HEK293 (cell line): ENCODE results near the gene CKLF.
"Not testable (repeated sequence)": the region's sequence is repeated elsewhere in the genome, so short reads cannot be mapped to it uniquely, and the experiment has no call there.

Experiments
- CTCF ChIA-PET: fragments of 350-600 bp; formaldehyde crosslinking; extraction: SDS; loops from one replicate; lab custom pipeline; 2021; ENCODE audit warnings: antibody characterized with exemption; lab: Yijun Ruan, JAX
- POLR2A ChIA-PET: fragments of 300-600 bp; formaldehyde crosslinking; extraction: SDS; loops from one replicate; lab custom pipeline; 2020; ENCODE audit warnings: antibody characterized with exemption, inconsistent platforms; lab: Yijun Ruan, JAX
- H3K27ac ChIP-seq: fragments of 200-500 bp; sonication (Bioruptor generic); 2 replicates; pipeline ENCODE4 v1.5.1; 2014; ENCODE audit warnings: low read depth, low read length, control low read depth, inconsistent platforms; ENCODE audit errors: extremely low read depth
- H3K36me3 ChIP-seq, 2 experiments: fragments of 200-500 bp in 1 of 2; sonication (Bioruptor generic) in 1 of 2; 1 replicate in 1 of 2; 2 replicates in 1 of 2; pipeline ENCODE4 v1.5.1; 2014 to 2017; ENCODE audit warnings: inconsistent platforms in 2 of 2, low read length in 2 of 2; ENCODE audit not compliant: control insufficient read depth in 2 of 2, insufficient read depth in 1 of 2
- H3K4me1 ChIP-seq: fragments of 200-500 bp; sonication (Bioruptor generic); 2 replicates; pipeline ENCODE4 v1.5.1; 2014; ENCODE audit warnings: mild to moderate bottlenecking, low read length, inconsistent platforms; ENCODE audit not compliant: control insufficient read depth, insufficient read depth
- H3K4me3 ChIP-seq: 2 replicates; pipeline ENCODE4 v1.5.1; 2011; ENCODE audit warnings: low read depth, mild to moderate bottlenecking, control low read depth, low read length, moderate library complexity
- H3K9me3 ChIP-seq: fragments of 200-500 bp; sonication (Bioruptor generic); 2 replicates; pipeline ENCODE4 v1.5.1; 2014; ENCODE audit warnings: low read depth, low read length, inconsistent platforms; ENCODE audit not compliant: control insufficient read depth, insufficient read depth
- KLF1 ChIP-seq: fragments of 450-650 bp; formaldehyde crosslinking; IDR thresholded peaks from 2 replicates; pipeline ENCODE4 v1.5.1; 2016; ENCODE audit warnings: missing biosample characterization, missing genetic modification characterization
- SCRT1 ChIP-seq: fragments of 450-650 bp; formaldehyde crosslinking; IDR thresholded peaks from 2 replicates; pipeline ENCODE4 v1.5.1; 2016; ENCODE audit warnings: missing biosample characterization, missing genetic modification characterization, borderline replicate concordance
- SCRT2 ChIP-seq: fragments of 450-650 bp; formaldehyde crosslinking; IDR thresholded peaks from 2 replicates; pipeline ENCODE4 v1.5.1; 2016; ENCODE audit warnings: missing biosample characterization, missing genetic modification characterization
- SP7 ChIP-seq: fragments of 450-650 bp; formaldehyde crosslinking; IDR thresholded peaks from 2 replicates; pipeline ENCODE4 v1.5.1; 2016; ENCODE audit warnings: missing biosample characterization, missing genetic modification characterization
- TCF7L2 ChIP-seq: IDR thresholded peaks from 2 replicates; pipeline ENCODE4 v1.6.1; 2011; ENCODE audit warnings: low read depth, mild to moderate bottlenecking, inconsistent platforms, low read length, moderate library complexity, borderline replicate concordance
- YY2 ChIP-seq: fragments of 450-650 bp; formaldehyde crosslinking; IDR thresholded peaks from 2 replicates; pipeline ENCODE4 v1.5.1; 2016; ENCODE audit warnings: missing biosample characterization, missing genetic modification characterization
- ZBTB20 ChIP-seq: fragments of 450-650 bp; formaldehyde crosslinking; IDR thresholded peaks from 2 replicates; pipeline ENCODE4 v1.5.1; 2016; ENCODE audit warnings: missing biosample characterization, missing genetic modification characterization
- ZBTB48 ChIP-seq: fragments of 450-650 bp; formaldehyde crosslinking; IDR thresholded peaks from 2 replicates; pipeline ENCODE4 v1.5.1; 2016; ENCODE audit warnings: missing biosample characterization, missing genetic modification characterization
- ZFP69B ChIP-seq: fragments of 450-650 bp; formaldehyde crosslinking; IDR thresholded peaks from 2 replicates; pipeline ENCODE4 v1.5.1; 2016; ENCODE audit warnings: missing biosample characterization, missing genetic modification characterization
- ZIC2 ChIP-seq: fragments of 450-650 bp; formaldehyde crosslinking; IDR thresholded peaks from 2 replicates; pipeline ENCODE4 v1.5.1; 2016; ENCODE audit warnings: missing biosample characterization, missing genetic modification characterization
- ZNF23 ChIP-seq: fragments of 450-650 bp; formaldehyde crosslinking; IDR thresholded peaks from 2 replicates; pipeline ENCODE4 v1.5.1; 2016; ENCODE audit warnings: missing biosample characterization, missing genetic modification characterization, borderline replicate concordance
- ZNF600 ChIP-seq: fragments of 450-650 bp; formaldehyde crosslinking; IDR thresholded peaks from 2 replicates; pipeline ENCODE4 v1.5.1; 2016; ENCODE audit warnings: missing biosample characterization, missing genetic modification characterization
- ZNF776 ChIP-seq: fragments of 450-650 bp; formaldehyde crosslinking; IDR thresholded peaks from 2 replicates; pipeline ENCODE4 v1.5.0; 2017; ENCODE audit warnings: missing biosample characterization, missing genetic modification characterization, borderline replicate concordance
- ZNF830 ChIP-seq: fragments of 450-650 bp; IDR thresholded peaks from 2 replicates; pipeline ENCODE4 v1.5.0; 2018; ENCODE audit warnings: missing biosample characterization, missing genetic modification characterization, low read depth, mild to moderate bottlenecking, moderate library complexity
- TF ChIP-seq, protein P1 (sequence below): fragments of 450-650 bp; formaldehyde crosslinking; IDR thresholded peaks from 2 replicates; pipeline ENCODE4 v1.5.1; 2016; ENCODE audit warnings: missing biosample characterization, missing genetic modification characterization

The CKLF gene

DNA sequence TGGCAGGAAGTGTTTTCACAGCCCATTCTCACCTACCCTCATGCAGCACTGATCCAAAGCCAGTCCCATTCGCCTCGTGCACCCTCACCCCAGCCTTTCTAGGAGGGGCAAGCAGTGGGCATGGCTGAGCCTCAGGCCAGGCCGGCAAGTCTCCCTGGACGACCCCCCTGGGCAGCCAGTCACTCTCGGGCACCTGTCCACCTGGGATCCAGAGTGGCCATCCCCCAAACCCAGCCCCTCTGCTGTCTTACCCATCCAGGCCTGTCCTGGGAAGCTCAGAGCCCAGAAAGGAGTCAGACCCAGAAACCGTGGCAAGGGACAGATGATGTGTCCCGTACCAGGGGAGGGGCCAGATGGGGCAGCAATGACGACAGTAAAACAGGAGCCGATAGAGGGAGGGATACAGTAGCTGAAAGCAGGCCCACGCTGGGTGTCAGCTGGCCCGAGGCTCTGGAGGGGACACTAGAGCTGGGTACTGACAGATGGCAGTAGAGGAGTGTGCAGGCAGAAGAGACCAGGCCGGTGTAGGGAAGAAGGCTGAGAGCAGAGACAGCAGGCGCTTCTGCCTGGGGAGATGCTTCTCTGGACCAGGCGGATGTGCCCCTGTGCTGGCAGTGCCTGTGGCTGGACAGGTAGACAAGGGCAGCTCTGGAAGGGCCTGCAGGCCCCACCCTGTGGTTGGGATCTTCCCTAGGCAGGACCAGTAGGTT, 57.9 kb downstream of the CKLF start:
- TF ChIP-seq SCRT1 (tag by site-specific recombination) (no peak), ZNF830 (tag by site-specific recombination) (no peak), SCRT2 (tag by site-specific recombination) (no peak), KLF1 (tag by site-specific recombination) (no peak), ZNF23 (tag by site-specific recombination) (no peak), ZBTB20 (tag by site-specific recombination) (no peak), ZNF776 (tag by site-specific recombination) (no peak), ZBTB48 (no peak)
- CTCF ChIA-PET = interaction anchor here (0.6 to 4.2 kb wide), 3 partner anchors 53 to 257 kb away, joined by 3 to 13 read pairs (median 5); no protein-coding TSS in a partner anchor

DNA sequence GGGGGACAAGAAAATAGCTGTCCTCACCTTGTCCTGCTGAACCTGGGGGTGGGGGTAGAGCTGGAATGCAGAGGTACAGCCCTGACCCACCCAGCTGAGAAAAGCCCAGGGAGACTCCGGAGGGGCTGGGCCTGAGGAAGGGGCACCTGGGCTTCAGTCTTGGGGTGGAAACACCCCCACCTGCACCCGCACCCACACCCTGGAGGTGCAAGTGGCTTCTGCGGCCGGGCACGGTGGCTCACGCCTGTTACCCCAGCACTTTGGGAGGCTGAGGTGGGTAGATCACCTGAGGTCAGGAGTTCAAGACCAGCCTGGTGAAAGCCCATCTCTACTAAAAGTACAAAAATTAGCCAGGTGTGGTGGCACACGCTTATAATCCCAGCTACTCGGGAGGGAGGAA, 59.5 kb downstream of the CKLF start:
- H3K9me3 ChIP-seq, H3K4me1 ChIP-seq, H3K27ac ChIP-seq, POLR2A ChIA-PET, H3K4me3 ChIP-seq: not testable (repeated sequence)
- H3K36me3 ChIP-seq = peaks cover 5 to 77% of the 10 kb centered on the region in 2 experiments; a peak in 2 of 3 replicates
- CTCF ChIA-PET = interaction anchor here (0.6 to 0.7 kb wide), 2 partner anchors 41 to 117 kb away, joined by 3 read pairs; no protein-coding TSS in a partner anchor

More for the DNA sequence above, 57.9 kb downstream of the CKLF start:
- Histone ChIP-seq H3K4me1 (no peaks in the 10 kb centered on the region), H3K36me3 (peaks cover 5 to 65% of the 10 kb centered on the region in 2 experiments; a peak in 2 of 3 replicates), H3K4me3 (no peak overlapping the region), H3K27ac (no peak overlapping the region), H3K9me3 (no peaks in the 10 kb centered on the region)
- POLR2A ChIA-PET = interaction anchor here (0.6 kb wide), 1 partner anchor 258 kb away, joined by 3 read pairs; no protein-coding TSS in a partner anchor

DNA sequence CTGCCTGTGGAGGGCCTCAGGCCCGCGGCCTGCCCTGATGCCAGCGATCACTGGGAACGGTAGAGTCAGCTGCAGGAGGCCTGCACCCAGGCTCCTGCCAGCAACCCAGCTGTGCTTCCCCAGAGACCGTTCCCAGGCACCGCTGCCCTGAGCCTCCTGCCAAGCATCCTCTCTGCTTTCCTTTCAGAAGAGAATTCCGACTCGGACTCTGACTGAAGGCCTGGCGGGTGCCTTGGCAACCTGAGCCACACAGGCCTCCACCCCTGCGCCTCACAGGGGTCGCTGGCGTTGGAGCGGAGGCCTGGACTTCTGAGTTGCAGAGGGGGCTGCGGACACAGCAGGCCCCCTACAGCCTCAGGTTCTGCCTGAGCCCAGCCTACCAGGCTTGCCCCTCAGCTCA, 60.0 kb downstream of the CKLF start:
- no peak for TF ChIP-seq SP7 (tag by site-specific recombination)
- TF ChIP-seq ZIC2 = peak; percentile 42
- 0 out of 2 replicates have a peak, but pooled peaks have one; percentile 14 for TF ChIP-seq ZNF600 (tag by site-specific recombination)
- Histone ChIP-seq H3K27ac (no peak overlapping the region), H3K9me3 (no peaks in the 10 kb centered on the region), H3K36me3 (peaks cover 5 to 77% of the 10 kb centered on the region in 2 experiments; a peak in 2 of 3 replicates), H3K4me3 (no peak overlapping the region), H3K4me1 (no peaks in the 10 kb centered on the region; the same call in 1 of the 2 replicates)
- POLR2A ChIA-PET = no interaction called here
- CTCF ChIA-PET = interaction anchor here (0.6 to 1.0 kb wide), 2 partner anchors 41 to 206 kb away, joined by 3 read pairs; no protein-coding TSS in a partner anchor

DNA sequence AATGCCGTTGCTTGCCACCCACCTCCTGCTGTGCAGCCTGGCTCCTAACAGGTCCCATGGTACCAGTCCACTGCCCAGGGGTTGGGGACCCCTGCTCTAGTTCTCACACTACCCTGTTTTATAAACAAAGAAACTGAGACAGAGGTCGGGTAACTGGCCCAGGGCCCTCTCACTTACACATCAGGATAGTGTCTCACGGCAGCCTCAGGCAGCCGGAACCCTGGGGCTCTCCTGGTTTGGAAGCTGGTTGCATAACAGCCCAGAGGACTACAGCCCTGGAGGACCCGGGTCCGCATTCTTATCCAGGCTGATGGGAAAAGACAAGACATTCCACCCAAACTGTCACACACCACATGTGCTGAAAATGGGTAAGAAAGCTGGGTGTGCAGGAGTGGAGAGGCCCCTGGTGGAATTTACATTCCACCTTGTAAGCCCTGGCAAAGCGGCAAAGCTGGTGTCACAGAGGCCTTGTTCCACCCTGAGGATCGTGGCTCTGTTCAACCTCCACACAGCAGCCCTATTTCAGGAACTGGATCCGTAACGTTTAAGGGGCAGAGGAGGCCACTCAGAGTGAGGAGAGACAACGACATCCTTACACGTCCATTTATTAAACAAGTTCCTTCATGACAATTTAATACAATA, 61.9 kb downstream of the CKLF start:
- peaks cover 3% of the 10 kb centered on the region for H3K4me1 ChIP-seq
- ChIA-PET CTCF (interaction anchor here (1.0 kb wide), 1 partner anchor 46 kb away, joined by 3 read pairs; no protein-coding TSS in a partner anchor), POLR2A (no interaction called here)
- no peak for TF ChIP-seq ZFP69B
- 0 out of 2 replicates have a peak, but pooled peaks have one; percentile 36 for TF ChIP-seq ZNF600 (tag by site-specific recombination)
- TF ChIP-seq, protein P1, sequence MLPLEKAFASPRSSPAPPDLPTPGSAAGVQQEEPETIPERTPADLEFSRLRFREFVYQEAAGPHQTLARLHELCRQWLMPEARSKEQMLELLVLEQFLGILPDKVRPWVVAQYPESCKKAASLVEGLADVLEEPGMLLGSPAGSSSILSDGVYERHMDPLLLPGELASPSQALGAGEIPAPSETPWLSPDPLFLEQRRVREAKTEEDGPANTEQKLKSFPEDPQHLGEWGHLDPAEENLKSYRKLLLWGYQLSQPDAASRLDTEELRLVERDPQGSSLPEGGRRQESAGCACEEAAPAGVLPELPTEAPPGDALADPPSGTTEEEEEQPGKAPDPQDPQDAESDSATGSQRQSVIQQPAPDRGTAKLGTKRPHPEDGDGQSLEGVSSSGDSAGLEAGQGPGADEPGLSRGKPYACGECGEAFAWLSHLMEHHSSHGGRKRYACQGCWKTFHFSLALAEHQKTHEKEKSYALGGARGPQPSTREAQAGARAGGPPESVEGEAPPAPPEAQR (tag by site-specific recombination) = no peak
- TF ChIP-seq YY2 (tag by site-specific recombination) = no peak
- TF ChIP-seq TCF7L2 = no peak
- H3K36me3 ChIP-seq = peaks cover 5 to 84% of the 10 kb centered on the region in 2 experiments; a peak in 2 of 3 replicates
- H3K9me3 ChIP-seq = no peaks in the 10 kb centered on the region
- no peak overlapping the region for H3K27ac ChIP-seq
- no peak overlapping the region for H3K4me3 ChIP-seq
